Measurements from ENCODE around the gene CACNA1C.
A peak's percentile ranks its signal among the peaks of the same experiment; 100 is the strongest.

CACNA1C gene

GRCh38 chr12:2034633-2035430 lies 18.0 kb upstream of the CACNA1C start:
- Histone ChIP-seq H3K9ac (ENCODE audit: low read length in 5 of 5) (peak overlapping the region in 4 of 5 donors; percentile 35 to 68 (median 54)), H3K4me1 (ENCODE audit: control insufficient read depth in 5 of 5, insufficient read depth in 5 of 5, low read length in 5 of 5) (peaks cover 2 to 23% (median 22%) of the 10 kb centered on the region in 5 donors), H3K27me3 (ENCODE audit: control insufficient read depth in 5 of 5, insufficient read depth in 4 of 5, low read length in 5 of 5) (no peaks in the 10 kb centered on the region), H3K9me3 (ENCODE audit: control insufficient read depth in 5 of 5, low read length in 5 of 5) (no peaks in the 10 kb centered on the region), H3K36me3 (ENCODE audit: control insufficient read depth in 5 of 5, insufficient read depth in 5 of 5, low read length in 5 of 5) (no peaks in the 10 kb centered on the region), H3K4me3 (ENCODE audit: low read depth in 1 of 5, low read length in 5 of 5) (peak overlapping the region; percentile 55 to 62 (median 60)), H3K27ac (ENCODE audit: low read depth, low read length) (no peak overlapping the region)

GRCh38 chr12:2035431-2036055 lies 17.2 kb upstream of the CACNA1C start:
- Histone ChIP-seq H3K36me3 (ENCODE audit: control insufficient read depth in 5 of 5, insufficient read depth in 5 of 5, low read length in 5 of 5) (no peaks in the 10 kb centered on the region), H3K4me1 (ENCODE audit: control insufficient read depth in 5 of 5, insufficient read depth in 5 of 5, low read length in 5 of 5) (peaks cover 2 to 19% (median 16%) of the 10 kb centered on the region in 5 donors), H3K4me3 (ENCODE audit: low read depth in 1 of 5, low read length in 5 of 5) (peak overlapping the region; percentile 55 to 62 (median 60)), H3K27me3 (ENCODE audit: control insufficient read depth in 5 of 5, insufficient read depth in 4 of 5, low read length in 5 of 5) (no peaks in the 10 kb centered on the region), H3K9ac (ENCODE audit: low read length in 5 of 5) (peak overlapping the region in 2 of 5 donors; percentile 19 to 67), H3K27ac (ENCODE audit: low read depth, low read length) (no peak overlapping the region), H3K9me3 (ENCODE audit: control insufficient read depth in 5 of 5, low read length in 5 of 5) (no peaks in the 10 kb centered on the region)

GRCh38 chr12:2039034-2039433 lies 13.8 kb upstream of the CACNA1C start:
- Histone ChIP-seq H3K9me3 (ENCODE audit: control insufficient read depth in 5 of 5, low read length in 5 of 5) (no peaks in the 10 kb centered on the region), H3K27ac (ENCODE audit: low read depth, low read length) (no peak overlapping the region), H3K4me1 (ENCODE audit: control insufficient read depth in 5 of 5, insufficient read depth in 5 of 5, low read length in 5 of 5) (peaks cover 2 to 18% (median 15%) of the 10 kb centered on the region in 5 donors)

GRCh38 chr12:2043054-2043453 lies 9.7 kb upstream of the CACNA1C start:
- Histone ChIP-seq H3K4me3 (ENCODE audit: low read depth in 1 of 5, low read length in 5 of 5) (no peak overlapping the region), H3K36me3 (ENCODE audit: control insufficient read depth in 5 of 5, insufficient read depth in 5 of 5, low read length in 5 of 5) (no peaks in the 10 kb centered on the region), H3K9me3 (ENCODE audit: control insufficient read depth in 5 of 5, low read length in 5 of 5) (peaks cover 0 to 2% (median 0%) of the 10 kb centered on the region in 5 donors), H3K27ac (ENCODE audit: low read depth, low read length) (no peak overlapping the region), H3K27me3 (ENCODE audit: control insufficient read depth in 5 of 5, insufficient read depth in 4 of 5, low read length in 5 of 5) (peaks cover 0 to 6% (median 1%) of the 10 kb centered on the region in 5 donors), H3K4me1 (ENCODE audit: control insufficient read depth in 5 of 5, insufficient read depth in 5 of 5, low read length in 5 of 5) (no peaks in the 10 kb centered on the region), H3K9ac (ENCODE audit: low read length in 5 of 5) (no peak overlapping the region)

More at GRCh38 chr12:2039034-2039433, 13.8 kb upstream of the CACNA1C start:
- Histone ChIP-seq H3K27me3 (ENCODE audit: control insufficient read depth in 5 of 5, insufficient read depth in 4 of 5, low read length in 5 of 5) (no peaks in the 10 kb centered on the region), H3K4me3 (ENCODE audit: low read depth in 1 of 5, low read length in 5 of 5) (no peak overlapping the region), H3K36me3 (ENCODE audit: control insufficient read depth in 5 of 5, insufficient read depth in 5 of 5, low read length in 5 of 5) (no peaks in the 10 kb centered on the region), H3K9ac (ENCODE audit: low read length in 5 of 5) (no peak overlapping the region)

- H3K27me3 ChIP-seq (ENCODE audit: control insufficient read depth in 5 of 5, insufficient read depth in 4 of 5, low read length in 5 of 5) = peaks cover 0 to 11% (median 2%) of the 10 kb centered on the region in 5 donors
- no peak overlapping the region for H3K27ac ChIP-seq (ENCODE audit: low read depth, low read length)
- no peaks in the 10 kb centered on the region for H3K36me3 ChIP-seq (ENCODE audit: control insufficient read depth in 5 of 5, insufficient read depth in 5 of 5, low read length in 5 of 5)
- H3K4me3 ChIP-seq (ENCODE audit: low read depth in 1 of 5, low read length in 5 of 5) = no peak overlapping the region
- no peaks in the 10 kb centered on the region for H3K4me1 ChIP-seq (ENCODE audit: control insufficient read depth in 5 of 5, insufficient read depth in 5 of 5, low read length in 5 of 5)
- no peak overlapping the region for H3K9ac ChIP-seq (ENCODE audit: low read length in 5 of 5)
- H3K9me3 ChIP-seq (ENCODE audit: control insufficient read depth in 5 of 5, low read length in 5 of 5) = peaks cover 0 to 2% (median 0%) of the 10 kb centered on the region in 5 donors
These were observed 8.6 kb upstream of the CACNA1C start for GRCh38 chr12:2044165-2044564.

GRCh38 chr12:2046957-2047356 lies 5.8 kb upstream of the CACNA1C start:
- H3K4me3 ChIP-seq (ENCODE audit: low read depth in 1 of 5, low read length in 5 of 5) = no peak overlapping the region
- H3K27ac ChIP-seq (ENCODE audit: low read depth, low read length) = no peak overlapping the region
- peaks cover 0 to 3% (median 2%) of the 10 kb centered on the region in 5 donors for H3K4me1 ChIP-seq (ENCODE audit: control insufficient read depth in 5 of 5, insufficient read depth in 5 of 5, low read length in 5 of 5)
- H3K27me3 ChIP-seq (ENCODE audit: control insufficient read depth in 5 of 5, insufficient read depth in 4 of 5, low read length in 5 of 5) = peaks cover 9 to 20% (median 15%) of the 10 kb centered on the region in 5 donors
- no peaks in the 10 kb centered on the region for H3K36me3 ChIP-seq (ENCODE audit: control insufficient read depth in 5 of 5, insufficient read depth in 5 of 5, low read length in 5 of 5)
- H3K9ac ChIP-seq (ENCODE audit: low read length in 5 of 5) = no peak overlapping the region
- peaks cover 0 to 2% (median 0%) of the 10 kb centered on the region in 5 donors for H3K9me3 ChIP-seq (ENCODE audit: control insufficient read depth in 5 of 5, low read length in 5 of 5)

GRCh38 chr12:2047752-2048151 lies 5.0 kb upstream of the CACNA1C start:
- no peaks in the 10 kb centered on the region for H3K36me3 ChIP-seq (ENCODE audit: control insufficient read depth in 5 of 5, insufficient read depth in 5 of 5, low read length in 5 of 5)
- H3K4me1 ChIP-seq (ENCODE audit: control insufficient read depth in 5 of 5, insufficient read depth in 5 of 5, low read length in 5 of 5) = peaks cover 0 to 6% (median 5%) of the 10 kb centered on the region in 5 donors
- peaks cover 0 to 2% (median 0%) of the 10 kb centered on the region in 5 donors for H3K9me3 ChIP-seq (ENCODE audit: control insufficient read depth in 5 of 5, low read length in 5 of 5)
- no peak overlapping the region for H3K4me3 ChIP-seq (ENCODE audit: low read depth in 1 of 5, low read length in 5 of 5)
- H3K9ac ChIP-seq (ENCODE audit: low read length in 5 of 5) = no peak overlapping the region
- peaks cover 11 to 24% (median 18%) of the 10 kb centered on the region in 5 donors for H3K27me3 ChIP-seq (ENCODE audit: control insufficient read depth in 5 of 5, insufficient read depth in 4 of 5, low read length in 5 of 5)
- no peak overlapping the region for H3K27ac ChIP-seq (ENCODE audit: low read depth, low read length)

GRCh38 chr12:2049604-2050540 lies 2.9 kb upstream of the CACNA1C start:
- Histone ChIP-seq H3K27ac (ENCODE audit: low read depth, low read length) (no peak overlapping the region), H3K4me1 (ENCODE audit: control insufficient read depth in 5 of 5, insufficient read depth in 5 of 5, low read length in 5 of 5) (peaks cover 0 to 17% (median 11%) of the 10 kb centered on the region in 5 donors), H3K36me3 (ENCODE audit: control insufficient read depth in 5 of 5, insufficient read depth in 5 of 5, low read length in 5 of 5) (no peaks in the 10 kb centered on the region), H3K9ac (ENCODE audit: low read length in 5 of 5) (no peak overlapping the region), H3K4me3 (ENCODE audit: low read depth in 1 of 5, low read length in 5 of 5) (no peak overlapping the region), H3K27me3 (ENCODE audit: control insufficient read depth in 5 of 5, insufficient read depth in 4 of 5, low read length in 5 of 5) (peaks cover 21 to 38% (median 26%) of the 10 kb centered on the region in 5 donors), H3K9me3 (ENCODE audit: control insufficient read depth in 5 of 5, low read length in 5 of 5) (peaks cover 0 to 2% (median 0%) of the 10 kb centered on the region in 5 donors)

- H3K9me3 ChIP-seq (ENCODE audit: control insufficient read depth in 5 of 5, low read length in 5 of 5) = no peaks in the 10 kb centered on the region
- H3K36me3 ChIP-seq (ENCODE audit: control insufficient read depth in 5 of 5, insufficient read depth in 5 of 5, low read length in 5 of 5) = no peaks in the 10 kb centered on the region
- H3K27ac ChIP-seq (ENCODE audit: low read depth, low read length) = no peak overlapping the region
- H3K27me3 ChIP-seq (ENCODE audit: control insufficient read depth in 5 of 5, insufficient read depth in 4 of 5, low read length in 5 of 5) = peaks cover 23 to 51% (median 32%) of the 10 kb centered on the region in 5 donors
- H3K9ac ChIP-seq (ENCODE audit: low read length in 5 of 5) = no peak overlapping the region
- H3K4me3 ChIP-seq (ENCODE audit: low read depth in 1 of 5, low read length in 5 of 5) = peak overlapping the region; percentile 32 to 62 (median 56)
- H3K4me1 ChIP-seq (ENCODE audit: control insufficient read depth in 5 of 5, insufficient read depth in 5 of 5, low read length in 5 of 5) = peaks cover 0 to 17% (median 11%) of the 10 kb centered on the region in 5 donors
These were observed 826 bp upstream of the CACNA1C start for GRCh38 chr12:2051700-2052621.
